Stimulated activated CD4-positive, alpha-beta T cell treated with anti-CD3 and anti-CD28 coated beads, Interleukin-2, amount 100 ng/mL, for 4 hours (primary cell): Measurements from ENCODE around the gene WDR70.
"Not testable (repeated sequence)": the region's sequence is repeated elsewhere in the genome, so short reads cannot be mapped to it uniquely, and the experiment has no call there.

Experiments used
- DNase-seq: peaks from one replicate; pipeline ENCODE4 v3.0.0-alpha.2; 2020; ENCODE audit warnings: low read depth

WDR70 gene

GRCh38 chr5:37517686-37518085, 138.6 kb downstream of the WDR70 start:
- DNase-seq = no peak

GRCh38 chr5:37518356-37518755, 139.2 kb downstream of the WDR70 start:
- not testable (repeated sequence) for DNase-seq

- no peak for DNase-seq
Observed at GRCh38 chr5:37519304-37519703, 140.2 kb downstream of the WDR70 start.

GRCh38 chr5:37519807-37520206, 140.7 kb downstream of the WDR70 start:
- DNase-seq = no peak

- no peak for DNase-seq
Observed at GRCh38 chr5:37520811-37521210, 141.7 kb downstream of the WDR70 start.

DNA sequence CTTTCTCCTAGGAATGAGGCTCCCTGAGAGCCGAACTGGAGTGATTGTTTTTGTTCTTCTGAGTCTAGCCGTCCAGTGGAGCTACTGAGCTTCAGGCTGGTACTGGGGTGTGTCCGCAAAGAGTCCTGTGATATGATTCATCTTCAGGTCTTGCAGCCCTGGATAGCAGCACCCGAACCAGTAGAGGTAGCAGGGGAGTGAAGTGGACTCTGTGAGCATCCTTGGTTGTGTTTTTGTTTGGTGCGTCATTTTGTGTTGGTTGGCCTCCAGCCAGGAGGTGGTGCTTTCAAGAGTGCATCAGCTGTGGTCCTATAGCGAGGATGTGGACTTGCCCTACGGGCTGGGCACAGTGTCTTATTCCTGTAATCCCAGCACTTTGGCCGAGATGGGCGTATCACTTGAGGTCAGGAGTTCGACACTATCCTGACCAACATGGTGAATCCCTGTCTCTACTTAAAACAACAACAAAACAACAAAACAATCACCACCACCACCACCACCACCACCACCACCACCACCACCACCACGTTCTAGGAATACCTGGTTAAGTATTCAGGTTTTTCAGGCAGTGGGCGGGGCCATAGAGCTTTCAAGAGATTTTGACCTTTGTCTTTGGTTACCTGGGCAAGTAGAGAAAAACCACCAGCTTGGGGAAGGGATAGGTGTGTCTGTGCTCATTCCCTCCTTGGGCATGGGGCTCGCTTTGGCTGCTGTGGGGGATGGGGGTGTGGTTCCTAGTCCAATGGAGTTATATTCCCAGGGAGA, 154.0 kb downstream of the WDR70 start:
- DNase-seq = no peak

DNA sequence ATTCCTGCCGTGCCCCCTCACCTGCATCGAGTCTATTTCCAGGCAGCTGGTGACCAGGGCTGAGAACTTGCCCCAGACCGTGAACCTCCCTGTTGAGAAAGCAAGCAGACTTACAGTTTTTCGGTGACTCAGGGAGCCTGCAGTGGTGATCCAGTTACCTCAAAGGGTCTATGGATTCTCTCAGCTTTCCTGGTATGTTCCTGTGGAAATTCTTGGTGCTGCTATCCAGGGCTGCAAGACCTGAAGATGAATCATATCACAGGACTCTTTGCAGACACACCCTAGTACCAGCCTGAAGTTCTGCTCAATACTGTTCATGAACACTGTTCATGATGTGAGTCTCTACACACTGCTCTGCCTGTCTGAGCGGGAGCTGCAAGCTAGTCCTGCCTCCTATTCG, 154.7 kb downstream of the WDR70 start:
- DNase-seq = no peak

- no peak for DNase-seq
Observed at GRCh38 chr5:37539459-37539858, 160.3 kb downstream of the WDR70 start.

DNA sequence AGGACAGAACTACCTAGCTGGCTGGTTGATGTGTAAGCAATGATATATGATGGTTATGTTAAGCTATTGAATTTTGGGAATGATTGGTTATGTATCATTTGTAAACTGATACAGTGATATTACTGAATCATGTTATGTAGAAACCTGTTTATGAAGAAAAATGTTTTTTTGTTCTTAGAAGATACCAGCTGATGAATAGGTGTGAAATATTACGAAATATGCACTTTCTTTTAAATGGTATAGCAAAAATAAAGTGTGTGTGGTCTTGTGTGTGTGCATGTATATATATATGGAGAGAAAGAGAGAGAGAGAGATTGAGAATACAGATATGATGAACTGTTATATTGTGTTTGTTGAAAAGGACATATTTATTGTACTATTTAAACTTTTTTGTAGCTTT, 164.1 kb downstream of the WDR70 start:
- no peak for DNase-seq

DNA sequence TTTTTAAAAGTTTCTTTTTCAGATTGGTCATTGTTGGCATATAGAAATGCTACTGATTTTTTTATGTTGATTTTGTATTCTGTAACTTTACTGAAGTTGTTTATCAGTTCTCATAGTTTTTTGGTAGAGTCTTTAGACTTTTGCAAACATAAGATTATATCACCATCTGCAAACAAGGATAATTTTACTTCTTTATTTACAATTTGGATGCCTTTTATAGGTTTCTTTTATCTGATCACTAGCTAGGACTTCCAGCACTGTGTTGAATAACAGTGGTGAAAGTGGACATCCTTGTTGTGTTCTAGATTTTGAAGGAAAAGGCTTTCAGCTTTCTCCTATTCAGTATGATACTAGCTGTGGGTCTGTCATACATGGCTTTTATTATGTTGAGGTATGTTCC, 170.3 kb downstream of the WDR70 start:
- DNase-seq = no peak

- no peak for DNase-seq
Observed at GRCh38 chr5:37552161-37552560, 173.0 kb downstream of the WDR70 start.

DNA sequence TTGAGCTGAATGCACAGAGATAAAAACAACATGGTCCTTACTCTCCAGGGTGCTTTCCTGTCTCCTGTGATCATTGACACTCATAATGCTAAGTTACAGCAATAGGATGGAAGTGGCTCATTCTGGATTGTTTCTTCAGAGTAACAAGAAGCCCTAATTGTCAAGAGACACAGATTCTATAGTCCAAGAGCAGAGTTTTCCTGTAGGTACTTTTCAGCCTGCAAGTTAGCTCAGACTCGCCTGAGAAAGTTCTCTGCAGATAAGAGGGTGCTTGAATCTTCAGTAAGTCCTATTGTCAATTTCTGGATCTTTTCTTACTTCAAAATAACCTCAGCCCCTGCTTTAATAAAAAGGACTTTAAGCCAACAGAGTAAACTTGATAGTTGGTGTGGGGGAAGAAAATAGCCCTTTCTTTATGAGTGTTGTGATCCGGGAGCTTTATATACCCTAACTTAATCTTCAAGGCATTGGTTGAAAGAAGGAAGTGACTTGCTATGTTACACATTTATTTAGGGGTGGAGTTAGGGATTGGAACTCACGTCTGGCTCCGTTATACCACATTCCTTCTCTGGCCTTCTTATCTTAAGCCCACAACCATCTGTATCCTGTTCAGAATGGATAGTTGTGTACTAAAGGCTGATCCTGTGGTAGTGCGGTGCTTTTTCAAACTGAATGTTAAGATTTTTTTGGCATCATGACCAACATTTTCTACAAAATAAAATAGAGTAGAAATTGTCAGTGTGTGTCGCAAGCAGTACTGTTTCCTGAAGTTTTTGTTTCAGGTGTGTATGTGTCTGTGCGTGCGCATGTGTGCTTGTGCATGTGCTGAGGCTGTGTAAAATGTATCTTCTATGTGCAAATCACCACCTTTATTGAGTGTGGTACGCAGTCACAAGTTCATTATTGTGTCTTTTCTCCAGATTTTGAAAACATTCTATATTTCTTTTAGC, 173.9 kb downstream of the WDR70 start:
- no peak for DNase-seq

DNA sequence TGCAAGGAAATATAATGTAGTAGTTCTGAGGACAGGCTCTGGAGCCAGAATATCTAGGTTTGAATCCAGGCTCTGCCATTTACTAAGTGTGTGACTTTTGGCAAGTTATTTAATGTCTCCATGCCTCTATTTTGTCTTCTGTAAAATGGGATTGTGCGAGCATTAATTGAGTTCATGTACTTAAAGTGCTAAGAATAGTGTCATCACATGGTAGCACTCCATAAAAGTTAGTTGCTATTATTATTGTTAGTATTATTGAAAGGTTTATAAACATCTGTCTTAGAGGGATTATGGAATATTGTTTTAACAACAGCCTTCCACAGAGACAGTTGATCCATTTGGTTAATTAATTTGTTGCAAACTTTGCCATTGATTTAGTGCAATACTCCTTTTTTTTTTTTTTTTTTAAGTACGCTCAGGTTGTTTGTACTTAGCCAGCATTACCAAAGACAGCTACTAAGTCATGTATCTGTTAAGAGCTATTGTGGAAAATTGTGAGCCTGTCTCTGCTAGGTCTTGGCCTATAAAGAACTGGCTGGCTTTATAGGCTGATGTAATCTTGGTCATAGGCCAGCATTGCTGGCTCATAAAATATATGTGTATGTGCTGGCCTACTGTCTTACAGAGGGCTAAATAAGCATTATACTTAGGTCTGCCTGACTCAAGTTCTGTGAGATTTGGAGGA, 174.7 kb downstream of the WDR70 start:
- no peak for DNase-seq

DNA sequence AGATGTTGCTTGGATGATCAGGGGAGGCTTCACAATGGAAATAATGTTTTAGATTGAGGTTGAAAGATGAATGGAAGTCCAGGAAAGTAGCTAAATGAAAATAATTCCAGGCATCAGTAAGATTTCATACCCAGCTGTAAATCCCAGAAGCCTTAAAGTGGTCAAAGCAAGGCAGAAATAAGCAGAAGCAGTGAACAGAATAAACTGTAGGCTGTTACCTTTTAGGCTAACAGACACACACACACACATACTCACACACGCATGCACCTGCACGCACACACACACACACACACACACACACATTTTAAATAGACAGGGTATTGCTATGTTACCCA, 175.3 kb downstream of the WDR70 start:
- no peak for DNase-seq

GRCh38 chr5:37554938-37555337, 175.8 kb downstream of the WDR70 start:
- DNase-seq = no peak

GRCh38 chr5:37557734-37558293, 178.7 kb downstream of the WDR70 start:
- no peak for DNase-seq

DNA sequence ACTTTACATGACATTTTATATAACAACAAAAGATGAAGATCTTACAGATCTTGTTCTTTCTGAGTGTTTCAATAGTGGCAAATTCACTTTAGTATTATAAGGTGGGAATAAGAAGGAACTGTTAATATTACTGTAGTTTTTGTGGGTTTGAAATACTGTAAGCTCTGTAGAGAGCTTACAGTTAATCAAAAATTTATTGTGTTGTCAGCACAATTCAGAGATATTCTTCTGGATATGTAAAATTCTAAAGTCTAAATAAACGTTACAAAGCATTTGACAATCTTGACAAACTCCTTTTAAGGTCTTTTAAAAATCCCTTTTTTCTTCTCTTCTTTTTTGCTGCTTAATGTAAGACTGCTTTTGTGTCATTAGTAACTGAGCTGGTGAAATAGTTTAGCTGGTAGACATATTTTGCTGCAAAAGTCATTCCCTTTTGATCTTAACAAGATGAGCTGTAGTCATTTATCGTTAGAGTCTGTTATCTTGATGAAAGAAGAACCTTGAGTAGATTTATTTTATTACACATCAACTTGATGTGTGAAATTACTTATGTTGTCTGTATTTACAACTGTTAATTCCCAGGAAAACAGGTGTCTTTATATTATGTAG, 186.0 kb downstream of the WDR70 start:
- no peak for DNase-seq

GRCh38 chr5:37567566-37567965, 188.4 kb downstream of the WDR70 start:
- DNase-seq = no peak

- DNase-seq = no peak
Observed at GRCh38 chr5:37568018-37568753, 189.1 kb downstream of the WDR70 start.

GRCh38 chr5:37568893-37569292, 189.8 kb downstream of the WDR70 start:
- DNase-seq = no peak

DNA sequence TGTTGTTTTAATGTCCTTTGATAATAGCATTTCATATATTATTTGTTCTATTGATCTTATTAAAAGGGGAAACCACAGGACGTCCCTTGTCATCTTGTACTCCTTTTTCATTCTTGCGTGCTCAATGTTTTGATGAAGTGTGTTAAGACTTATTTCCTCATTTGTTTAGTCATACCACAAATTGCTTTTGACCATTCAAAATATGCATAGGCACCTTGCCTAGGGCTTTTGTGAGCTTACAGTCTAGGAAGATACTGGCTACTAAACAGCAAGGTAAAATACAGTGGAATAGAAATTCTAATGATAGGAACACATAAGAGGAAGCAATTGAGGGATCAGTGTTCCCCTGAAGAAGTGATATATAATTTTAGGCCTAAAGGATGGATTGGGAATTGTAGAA, 190.3 kb downstream of the WDR70 start:
- DNase-seq = no peak
